ENCODE results near the gene MAPK8IP1. TPM values are rescaled to one million over a fixed set of nuclear protein-coding genes. Genes with fewer than 3 reads are reported as not detected.

The MAPK8IP1 gene
- total RNA-seq, 1 donor from 2014 or later = 299 TPM

- Mint-ChIP-seq H3K4me3 (ENCODE audit: unreplicated experiment) (peak overlapping the region; percentile 72), H3K27ac (ENCODE audit: unreplicated experiment) (peak overlapping the region; percentile 92), H3K4me1 (ENCODE audit: low read depth, unreplicated experiment) (peaks cover 41% of the 10 kb centered on the region), H3K36me3 (ENCODE audit: unreplicated experiment) (no peaks in the 10 kb centered on the region), H3K27me3 (ENCODE audit: unreplicated experiment) (peaks cover 11% of the 10 kb centered on the region), H3K9me3 (ENCODE audit: unreplicated experiment) (peaks cover 19% of the 10 kb centered on the region)
- TF ChIP-seq, protein P1, sequence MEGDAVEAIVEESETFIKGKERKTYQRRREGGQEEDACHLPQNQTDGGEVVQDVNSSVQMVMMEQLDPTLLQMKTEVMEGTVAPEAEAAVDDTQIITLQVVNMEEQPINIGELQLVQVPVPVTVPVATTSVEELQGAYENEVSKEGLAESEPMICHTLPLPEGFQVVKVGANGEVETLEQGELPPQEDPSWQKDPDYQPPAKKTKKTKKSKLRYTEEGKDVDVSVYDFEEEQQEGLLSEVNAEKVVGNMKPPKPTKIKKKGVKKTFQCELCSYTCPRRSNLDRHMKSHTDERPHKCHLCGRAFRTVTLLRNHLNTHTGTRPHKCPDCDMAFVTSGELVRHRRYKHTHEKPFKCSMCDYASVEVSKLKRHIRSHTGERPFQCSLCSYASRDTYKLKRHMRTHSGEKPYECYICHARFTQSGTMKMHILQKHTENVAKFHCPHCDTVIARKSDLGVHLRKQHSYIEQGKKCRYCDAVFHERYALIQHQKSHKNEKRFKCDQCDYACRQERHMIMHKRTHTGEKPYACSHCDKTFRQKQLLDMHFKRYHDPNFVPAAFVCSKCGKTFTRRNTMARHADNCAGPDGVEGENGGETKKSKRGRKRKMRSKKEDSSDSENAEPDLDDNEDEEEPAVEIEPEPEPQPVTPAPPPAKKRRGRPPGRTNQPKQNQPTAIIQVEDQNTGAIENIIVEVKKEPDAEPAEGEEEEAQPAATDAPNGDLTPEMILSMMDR (IDR thresholded peaks at IDR 0.05; ENCODE audit: partially characterized antibody, unreplicated experiment) = no peak
- peak; percentile 43 for DNase-seq
Measured at GRCh38 chr11:45879803-45880686, 5.4 kb upstream of the MAPK8IP1 start.

- TF ChIP-seq, protein P1 (IDR thresholded peaks at IDR 0.05; ENCODE audit: partially characterized antibody, unreplicated experiment) = no peak
- H3K27me3 Mint-ChIP-seq (ENCODE audit: unreplicated experiment) = peaks cover 13% of the 10 kb centered on the region
- H3K27ac Mint-ChIP-seq (ENCODE audit: unreplicated experiment) = peak overlapping the region; percentile 92
- H3K9me3 Mint-ChIP-seq (ENCODE audit: unreplicated experiment) = peaks cover 20% of the 10 kb centered on the region
- DNase-seq = peak; percentile 22
- peaks cover 37% of the 10 kb centered on the region for H3K4me1 Mint-ChIP-seq (ENCODE audit: low read depth, unreplicated experiment)
- no peaks in the 10 kb centered on the region for H3K36me3 Mint-ChIP-seq (ENCODE audit: unreplicated experiment)
- peak overlapping the region; percentile 72 for H3K4me3 Mint-ChIP-seq (ENCODE audit: unreplicated experiment)
Measured at GRCh38 chr11:45880772-45881570, 4.5 kb upstream of the MAPK8IP1 start.

DNA sequence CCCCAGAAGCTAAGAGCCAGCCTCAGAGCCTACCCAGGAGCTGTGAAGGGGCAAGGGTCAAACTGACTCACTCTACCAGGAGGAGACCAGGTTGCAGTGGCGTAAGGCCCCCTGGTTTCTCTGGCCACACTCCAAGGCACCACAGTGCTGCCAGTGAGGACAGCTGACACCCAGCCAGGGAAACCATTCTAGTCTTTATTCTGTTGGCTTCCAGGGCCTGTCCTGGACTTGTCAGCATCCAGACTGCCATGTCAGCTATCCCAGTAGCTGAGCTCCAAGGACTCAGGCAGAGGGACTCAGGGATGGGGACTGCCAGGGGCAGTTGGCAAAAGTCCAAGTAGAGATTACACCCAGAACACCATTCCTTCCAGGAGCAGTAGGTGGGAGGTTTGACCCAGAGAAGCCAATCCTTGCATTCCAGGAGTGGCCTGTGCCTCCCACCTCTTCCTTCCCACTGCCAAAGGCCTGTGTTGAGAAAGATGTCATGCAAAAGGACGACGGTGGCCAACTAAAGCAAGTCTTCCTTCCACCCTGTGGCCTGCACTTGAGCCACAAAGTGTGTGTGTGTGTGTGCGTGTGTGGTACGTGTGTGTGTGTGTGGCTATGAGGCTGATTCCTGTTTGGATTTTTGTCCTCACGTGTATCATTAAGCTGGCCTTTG lies 3.6 kb upstream of the MAPK8IP1 start:
- Mint-ChIP-seq H3K36me3 (ENCODE audit: unreplicated experiment) (no peaks in the 10 kb centered on the region), H3K27me3 (ENCODE audit: unreplicated experiment) (peaks cover 15% of the 10 kb centered on the region), H3K4me1 (ENCODE audit: low read depth, unreplicated experiment) (peaks cover 30% of the 10 kb centered on the region), H3K27ac (ENCODE audit: unreplicated experiment) (no peak overlapping the region), H3K4me3 (ENCODE audit: unreplicated experiment) (no peak overlapping the region), H3K9me3 (ENCODE audit: unreplicated experiment) (peaks cover 22% of the 10 kb centered on the region)
- DNase-seq = no peak
- TF ChIP-seq, protein P1 (IDR thresholded peaks at IDR 0.05; ENCODE audit: partially characterized antibody, unreplicated experiment) = no peak

DNA sequence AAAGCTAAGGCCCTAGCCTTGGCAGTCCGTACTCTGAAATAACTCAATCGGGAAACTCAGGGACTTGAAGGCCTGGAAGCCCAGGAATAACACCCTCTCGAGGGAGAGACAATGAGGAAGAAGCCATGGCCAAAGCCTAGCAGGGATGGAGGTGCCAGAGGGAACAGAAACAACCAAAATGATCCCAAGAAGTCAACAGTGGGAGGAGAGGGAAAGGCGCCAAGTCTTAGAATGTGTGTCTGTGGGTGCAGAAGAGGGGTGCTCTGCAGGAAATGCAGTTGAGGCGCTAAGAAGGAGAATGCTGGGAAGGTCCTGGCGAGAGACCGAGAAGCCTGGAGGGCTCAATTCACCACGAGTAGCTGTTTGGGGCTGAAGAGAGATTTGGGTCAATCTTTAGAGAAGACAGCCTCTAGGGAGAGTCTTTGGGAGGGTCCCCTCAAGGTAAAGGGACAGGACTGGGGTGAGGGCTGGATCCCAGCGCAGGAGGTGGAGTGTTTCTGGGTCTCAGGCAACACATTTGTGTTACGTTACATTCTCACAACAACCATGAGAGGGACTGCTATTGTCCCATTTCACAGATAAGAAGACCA lies 760 bp upstream of the MAPK8IP1 start:
- peaks cover 44% of the 10 kb centered on the region for H3K4me1 Mint-ChIP-seq (ENCODE audit: low read depth, unreplicated experiment)
- peaks cover 22% of the 10 kb centered on the region for H3K27me3 Mint-ChIP-seq (ENCODE audit: unreplicated experiment)
- H3K4me3 Mint-ChIP-seq (ENCODE audit: unreplicated experiment) = peak overlapping the region; percentile 86

More for the DNA sequence above, 760 bp upstream of the MAPK8IP1 start:
- H3K9me3 Mint-ChIP-seq (ENCODE audit: unreplicated experiment) = peaks cover 29% of the 10 kb centered on the region
- TF ChIP-seq, protein P1 (IDR thresholded peaks at IDR 0.05; ENCODE audit: partially characterized antibody, unreplicated experiment) = no peak
- DNase-seq = no peak
- peak overlapping the region; percentile 91 for H3K27ac Mint-ChIP-seq (ENCODE audit: unreplicated experiment)
- no peaks in the 10 kb centered on the region for H3K36me3 Mint-ChIP-seq (ENCODE audit: unreplicated experiment)

All from glutamatergic neuron (in vitro differentiated cells).